ENCODE results near the gene GRM7.

Gene GRM7

GRCh38 chr3:7789324-7789723 lies 928.4 kb downstream of the GRM7 start:
- no peak for DNase-seq (ENCODE audit: low read depth in 2 of 2)

GRCh38 chr3:7790141-7790540 lies 929.2 kb downstream of the GRM7 start:
- no peak for DNase-seq (ENCODE audit: low read depth in 2 of 2)

Data from stimulated activated CD4-positive, alpha-beta T cell treated with anti-CD3 and anti-CD28 coated beads, Interleukin-1b, Interleukin-23, amount 100 ng/mL, for 4 hours (primary cell).